GM12864 (cell line): ENCODE results near the gene RASA2.

ENCODE experiments used
- DNase-seq: peaks from one replicate; pipeline ENCODE4 v3.0.0-alpha.2; 2011; ENCODE audit warnings: low read depth
- H3K4me3 ChIP-seq: 2 replicates; pipeline ENCODE4 v1.5.1; 2011; ENCODE audit warnings: mild to moderate bottlenecking, low read depth, low read length, control low read depth
- TF ChIP-seq, protein P1 (sequence below): IDR thresholded peaks from 2 replicates; pipeline ENCODE4 v1.5.1; 2011; ENCODE audit warnings: low read depth, mild to moderate bottlenecking, moderate library complexity, low read length, control low read depth, inconsistent platforms; ENCODE audit errors: missing control alignments

The RASA2 gene

GRCh38 chr3:141644931-141645330, 158.1 kb downstream of the RASA2 start:
- DNase-seq: no peak
- H3K4me3 ChIP-seq: no peak overlapping the region
- TF ChIP-seq, protein P1, sequence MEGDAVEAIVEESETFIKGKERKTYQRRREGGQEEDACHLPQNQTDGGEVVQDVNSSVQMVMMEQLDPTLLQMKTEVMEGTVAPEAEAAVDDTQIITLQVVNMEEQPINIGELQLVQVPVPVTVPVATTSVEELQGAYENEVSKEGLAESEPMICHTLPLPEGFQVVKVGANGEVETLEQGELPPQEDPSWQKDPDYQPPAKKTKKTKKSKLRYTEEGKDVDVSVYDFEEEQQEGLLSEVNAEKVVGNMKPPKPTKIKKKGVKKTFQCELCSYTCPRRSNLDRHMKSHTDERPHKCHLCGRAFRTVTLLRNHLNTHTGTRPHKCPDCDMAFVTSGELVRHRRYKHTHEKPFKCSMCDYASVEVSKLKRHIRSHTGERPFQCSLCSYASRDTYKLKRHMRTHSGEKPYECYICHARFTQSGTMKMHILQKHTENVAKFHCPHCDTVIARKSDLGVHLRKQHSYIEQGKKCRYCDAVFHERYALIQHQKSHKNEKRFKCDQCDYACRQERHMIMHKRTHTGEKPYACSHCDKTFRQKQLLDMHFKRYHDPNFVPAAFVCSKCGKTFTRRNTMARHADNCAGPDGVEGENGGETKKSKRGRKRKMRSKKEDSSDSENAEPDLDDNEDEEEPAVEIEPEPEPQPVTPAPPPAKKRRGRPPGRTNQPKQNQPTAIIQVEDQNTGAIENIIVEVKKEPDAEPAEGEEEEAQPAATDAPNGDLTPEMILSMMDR: peak; percentile 97

DNA sequence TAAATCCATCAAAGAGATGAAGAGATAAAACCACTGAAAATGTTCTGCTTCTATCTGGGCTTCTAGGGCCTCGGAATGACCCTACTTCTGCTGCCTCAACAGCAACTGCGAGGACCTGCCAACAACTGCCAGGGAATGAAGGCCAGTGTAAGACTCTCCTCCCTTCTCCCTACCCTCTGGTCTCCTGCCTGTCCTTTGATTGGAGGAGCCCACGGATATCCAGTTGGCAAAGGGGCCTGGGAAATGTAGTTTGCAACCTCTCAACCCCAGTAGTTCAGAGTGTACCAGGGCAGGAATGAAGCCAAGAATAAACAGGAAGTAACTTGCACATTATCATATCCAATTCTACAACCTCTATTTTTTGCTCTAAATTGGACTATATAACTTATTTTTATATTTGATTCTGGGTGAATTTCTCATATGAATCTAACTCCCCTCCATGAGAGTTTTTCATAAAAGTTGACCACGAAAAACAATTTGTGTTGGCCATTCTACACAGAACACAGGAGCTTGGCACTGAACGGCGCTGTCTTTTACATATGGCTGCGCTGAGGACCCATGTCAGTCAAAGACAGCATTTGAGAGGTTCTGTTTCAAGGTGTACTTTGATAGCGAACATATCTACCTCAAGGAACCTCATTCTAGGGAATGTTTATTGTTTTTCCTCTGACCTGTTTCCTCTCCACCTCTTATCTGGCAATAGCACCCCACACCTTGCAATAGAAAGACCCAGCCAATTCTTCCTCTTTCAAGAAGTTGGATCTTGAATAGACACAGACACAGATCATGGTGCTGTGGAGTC, 160.1 kb downstream of the RASA2 start:
- no peak for DNase-seq
- TF ChIP-seq, protein P1: no peak
- no peak overlapping the region for H3K4me3 ChIP-seq

DNA sequence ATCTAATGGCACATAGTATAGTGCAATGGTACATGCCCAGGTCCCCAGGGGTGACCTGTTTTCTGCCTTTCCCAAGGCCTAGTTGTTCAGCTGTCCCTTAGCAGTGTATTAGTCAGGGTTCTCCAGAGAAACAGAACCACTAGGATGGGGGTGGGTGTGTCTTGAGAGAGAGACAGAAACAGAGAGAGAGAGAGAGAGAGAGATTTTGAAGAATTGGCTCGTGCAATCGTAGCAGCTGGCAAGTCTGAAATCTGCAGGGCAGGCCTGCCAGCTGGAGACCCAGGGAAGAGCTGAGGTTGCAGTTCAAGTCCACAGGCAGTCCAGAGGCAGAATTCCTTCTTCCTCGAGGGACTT, 160.7 kb downstream of the RASA2 start:
- no peak for DNase-seq
- H3K4me3 ChIP-seq: no peak overlapping the region
- TF ChIP-seq, protein P1: no peak

- H3K4me3 ChIP-seq: no peak overlapping the region
- no peak for DNase-seq
- TF ChIP-seq, protein P1: no peak
These were observed 161.5 kb downstream of the RASA2 start for GRCh38 chr3:141648055-141648910.

GRCh38 chr3:141649871-141650270, 163.0 kb downstream of the RASA2 start:
- no peak for DNase-seq
- TF ChIP-seq, protein P1: no peak
- H3K4me3 ChIP-seq: no peak overlapping the region

DNA sequence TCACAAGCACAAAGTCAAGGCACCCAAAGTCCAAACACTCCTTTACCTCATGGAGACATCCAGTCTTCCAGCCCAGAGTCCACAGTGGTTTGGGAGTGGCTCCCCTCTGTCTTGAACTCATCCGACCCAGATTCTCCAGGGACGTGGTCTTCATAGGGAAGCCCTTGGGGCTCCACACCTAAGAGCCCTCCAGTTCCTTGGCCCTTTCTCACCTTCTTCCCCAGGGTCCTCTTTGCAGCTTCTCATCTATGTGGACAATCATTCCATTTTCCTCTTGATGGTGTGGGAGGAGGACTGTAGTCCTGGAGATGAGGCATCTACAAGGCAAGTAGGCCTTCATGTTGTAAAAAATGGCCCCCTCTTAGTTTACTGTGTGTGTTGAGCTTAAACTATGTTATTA, 164.0 kb downstream of the RASA2 start:
- DNase-seq: no peak
- TF ChIP-seq, protein P1: no peak

More for the DNA sequence above, 164.0 kb downstream of the RASA2 start:
- H3K4me3 ChIP-seq: no peak overlapping the region
